ENCODE data around the gene TRIB2.

Gene TRIB2

DNA sequence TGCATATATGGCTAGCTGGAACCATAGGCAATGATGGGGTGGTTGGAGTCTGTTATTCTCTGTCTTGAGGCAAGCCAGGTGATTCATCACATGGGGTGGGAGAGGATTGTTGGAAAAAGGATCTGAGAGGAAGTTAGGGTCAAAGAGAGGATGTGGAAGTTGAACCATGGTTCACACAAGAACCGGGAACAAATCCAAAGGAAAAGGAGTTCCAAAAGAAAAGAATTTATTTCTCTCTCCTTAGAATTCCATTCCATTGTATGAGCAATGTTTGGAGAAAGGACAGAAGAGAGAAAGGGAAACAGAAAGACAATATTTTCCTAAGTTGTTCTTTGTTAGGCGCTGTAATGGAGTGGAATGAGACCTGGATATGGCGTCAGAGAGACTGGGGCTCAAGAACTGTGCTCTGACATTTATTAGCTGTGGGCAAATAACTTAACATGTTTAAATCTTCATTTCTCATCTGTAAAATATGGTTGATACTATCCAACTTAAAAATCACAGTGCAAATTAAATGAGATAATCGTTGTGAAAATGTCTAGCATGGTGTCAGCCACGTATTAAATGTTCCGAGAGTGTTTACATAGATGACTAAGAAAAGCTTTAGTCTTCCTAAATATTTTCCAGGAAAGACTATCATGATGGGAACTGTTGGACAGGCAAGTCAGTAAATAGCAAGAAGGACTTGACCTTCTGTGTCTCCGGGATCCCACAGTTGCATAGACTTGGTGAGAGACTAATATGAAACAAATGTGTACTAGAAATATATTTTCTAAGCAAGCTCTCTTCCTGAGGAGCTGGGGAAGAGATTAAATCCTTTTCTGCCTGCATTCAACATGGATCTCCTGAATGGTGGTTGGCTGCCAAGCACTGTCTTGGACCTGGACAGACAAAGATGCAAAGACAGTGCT is 71.4 kb downstream of the TRIB2 start:
- DNase-seq, result no peak

DNA sequence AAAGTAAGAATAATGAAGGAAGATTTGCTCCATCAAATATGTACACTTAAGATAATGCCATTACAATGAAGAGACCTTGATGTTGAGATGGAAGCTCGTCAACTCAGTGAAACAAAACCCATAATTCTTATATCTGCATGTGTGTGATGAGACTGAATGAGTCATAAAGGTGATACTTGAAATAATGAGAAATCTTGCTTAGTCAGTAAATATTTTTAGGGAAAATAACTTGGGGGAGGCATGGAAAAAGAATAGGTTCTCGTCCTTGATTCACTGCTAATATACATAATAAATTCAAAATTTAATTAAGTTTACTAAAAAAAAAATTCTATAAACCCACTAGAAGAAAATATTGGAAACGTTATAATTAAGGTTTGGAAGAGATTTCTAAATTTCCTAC is 75.2 kb downstream of the TRIB2 start:
- DNase-seq, result no peak
